Measurements from ENCODE around the gene SLC12A6. TPM values are rescaled to one million over a fixed set of nuclear protein-coding genes. Genes with fewer than 3 reads are reported as not detected.
"Not testable (repeated sequence)": the region's sequence is repeated elsewhere in the genome, so short reads cannot be mapped to it uniquely, and the experiment has no call there.

The SLC12A6 gene
- 10 to 100 TPM; 26.9 to 36.9 (median 32.6) TPM for total RNA-seq

DNA sequence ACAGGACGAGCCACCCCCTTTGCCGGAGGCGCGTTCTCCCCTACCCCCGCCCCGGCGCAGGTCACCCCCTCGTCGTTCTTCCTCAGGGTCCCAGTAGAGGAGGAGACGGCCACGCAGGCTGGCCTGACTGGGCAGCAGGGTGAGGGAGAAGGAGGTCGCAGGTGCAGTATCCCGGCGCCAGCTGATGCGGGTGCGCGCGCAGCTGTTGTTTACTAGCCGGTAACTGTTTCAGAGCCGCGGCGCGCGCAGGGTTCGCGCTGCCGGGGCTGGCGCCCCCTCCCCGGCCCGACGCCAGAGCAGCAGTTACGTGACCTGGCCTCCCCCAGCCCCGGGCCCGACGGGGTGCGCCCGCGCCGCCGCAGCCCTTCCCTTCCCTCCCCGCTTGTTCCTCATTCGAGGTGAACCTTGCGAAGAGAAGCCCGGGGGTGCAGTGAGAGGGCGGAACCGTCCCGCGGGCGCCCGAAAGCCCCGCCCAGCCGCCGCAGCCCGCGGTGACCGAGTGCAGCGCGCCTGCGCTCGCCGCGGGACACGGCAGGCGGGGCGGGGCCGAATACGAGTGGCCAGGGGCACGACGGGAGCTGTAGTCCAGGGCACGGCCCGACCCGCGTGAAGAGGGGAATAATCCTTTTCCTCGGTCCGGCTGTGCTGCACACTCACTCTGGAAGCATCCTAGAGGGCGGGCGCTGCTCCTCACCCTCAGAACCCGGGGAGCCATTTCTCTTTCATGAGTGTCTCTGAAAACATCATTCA is at the start of gene SLC12A6:
Gene SLC12A6 (minus strand): TSS at position 225 of the 750 bp plus-strand sequence. CDS start 1,101 bp downstream, outside the sequence.
- DNase-seq (ENCODE audit: low spot score in 2 of 2): peak; percentile 74 to 79
- Histone ChIP-seq H3K9me3 (no peaks in the 10 kb centered on the region), H3K4me1 (peaks cover 0 to 64% (median 20%) of the 10 kb centered on the region in 4 donors), H3K36me3 (peaks cover 0 to 22% (median 0%) of the 10 kb centered on the region in 3 donors), H3K27ac (peak within 1 kb of the TSS; percentile 63 to 95 (median 84)), H3K4me3 (peak within 1 kb of the TSS; percentile 61 to 97 (median 75)), H3K27me3 (no peaks in the 10 kb centered on the region)
- 0% methylated on average over 16 to 36 of the region's 78 CpGs for WGBS, 2 donors
- peak in 1 of 2 donors; percentile 75 for TF ChIP-seq EP300 (IDR thresholded peaks at IDR 0.05)
- TF ChIP-seq, protein P1, sequence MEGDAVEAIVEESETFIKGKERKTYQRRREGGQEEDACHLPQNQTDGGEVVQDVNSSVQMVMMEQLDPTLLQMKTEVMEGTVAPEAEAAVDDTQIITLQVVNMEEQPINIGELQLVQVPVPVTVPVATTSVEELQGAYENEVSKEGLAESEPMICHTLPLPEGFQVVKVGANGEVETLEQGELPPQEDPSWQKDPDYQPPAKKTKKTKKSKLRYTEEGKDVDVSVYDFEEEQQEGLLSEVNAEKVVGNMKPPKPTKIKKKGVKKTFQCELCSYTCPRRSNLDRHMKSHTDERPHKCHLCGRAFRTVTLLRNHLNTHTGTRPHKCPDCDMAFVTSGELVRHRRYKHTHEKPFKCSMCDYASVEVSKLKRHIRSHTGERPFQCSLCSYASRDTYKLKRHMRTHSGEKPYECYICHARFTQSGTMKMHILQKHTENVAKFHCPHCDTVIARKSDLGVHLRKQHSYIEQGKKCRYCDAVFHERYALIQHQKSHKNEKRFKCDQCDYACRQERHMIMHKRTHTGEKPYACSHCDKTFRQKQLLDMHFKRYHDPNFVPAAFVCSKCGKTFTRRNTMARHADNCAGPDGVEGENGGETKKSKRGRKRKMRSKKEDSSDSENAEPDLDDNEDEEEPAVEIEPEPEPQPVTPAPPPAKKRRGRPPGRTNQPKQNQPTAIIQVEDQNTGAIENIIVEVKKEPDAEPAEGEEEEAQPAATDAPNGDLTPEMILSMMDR (IDR thresholded peaks at IDR 0.05): peak in 1 of 5 experiments; percentile 23
- TF ChIP-seq POLR2A (IDR thresholded peaks at IDR 0.05): peak; percentile 67 to 73

DNA sequence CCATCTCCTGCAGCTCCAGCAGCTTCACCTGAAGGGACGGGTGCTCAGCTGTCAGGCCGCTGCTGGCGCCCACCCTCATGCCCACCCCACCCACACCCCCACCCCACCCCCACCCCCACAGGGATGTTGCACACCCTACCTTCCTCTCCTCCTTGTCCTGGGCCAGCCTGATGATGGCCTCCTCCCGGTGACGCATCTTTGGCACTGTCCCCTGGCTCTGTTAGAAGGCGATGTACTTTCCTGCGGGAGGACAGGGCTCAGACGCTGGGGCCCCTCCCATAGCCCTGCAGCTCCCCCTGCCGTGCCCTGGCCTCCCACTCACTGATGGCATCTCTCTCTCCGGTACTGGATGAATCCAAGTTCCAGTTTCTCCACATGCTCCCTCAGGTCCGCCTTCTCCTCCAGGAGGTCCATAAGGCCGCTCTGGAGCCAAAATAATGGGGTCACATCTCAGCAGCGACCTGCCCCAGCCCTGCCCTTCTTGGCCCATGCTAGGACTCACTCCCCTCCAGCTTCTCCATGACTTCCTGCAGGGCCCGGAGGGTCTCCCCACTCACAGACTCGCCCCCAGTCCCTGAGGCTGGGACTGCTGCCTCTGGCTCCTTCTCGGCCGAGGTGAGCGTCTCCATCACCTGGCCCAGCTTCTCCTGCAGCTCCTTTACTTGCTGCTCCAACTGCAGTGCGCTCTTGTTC is 44.4 kb upstream of the SLC12A6 start:
- DNase-seq (ENCODE audit: low spot score in 2 of 2); H3K36me3 ChIP-seq; H3K9me3 ChIP-seq; H3K27ac ChIP-seq; H3K4me1 ChIP-seq; H3K4me3 ChIP-seq; H3K27me3 ChIP-seq: not testable (repeated sequence)
- no CpG with 5 or more reads among the region's 19 CpGs for WGBS, 2 donors

- not testable (repeated sequence) for DNase-seq (ENCODE audit: low spot score in 2 of 2); H3K36me3 ChIP-seq; H3K27ac ChIP-seq; H3K4me1 ChIP-seq; H3K27me3 ChIP-seq; H3K4me3 ChIP-seq; H3K9me3 ChIP-seq
- whole genome bisulfite sequencing, 2 donors: 60 to 78% methylated on average over 4 of the region's 4 CpGs
These were observed 42.9 kb upstream of the SLC12A6 start for GRCh38 chr15:34380491-34380890.

DNA sequence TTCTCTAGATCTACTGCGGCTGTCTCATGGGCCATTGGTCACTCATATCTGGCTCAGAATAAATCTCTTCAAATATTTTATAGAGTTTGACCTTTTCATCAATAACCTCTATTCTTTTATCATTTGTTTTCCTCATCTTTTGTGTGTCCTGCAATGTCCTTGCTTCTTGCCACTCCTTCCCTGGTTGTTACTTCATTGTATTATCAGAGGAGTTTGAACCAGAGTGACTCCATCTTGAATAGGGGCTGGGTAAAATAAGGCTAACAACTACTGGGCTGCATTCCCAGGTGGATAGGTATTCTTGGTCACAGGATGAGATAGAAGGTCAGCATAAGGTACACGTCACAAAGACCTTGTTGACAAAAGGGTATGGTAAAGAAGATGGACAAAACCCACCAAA is 39.3 kb upstream of the SLC12A6 start:
- Histone ChIP-seq H3K36me3 (no peaks in the 10 kb centered on the region), H3K9me3 (no peaks in the 10 kb centered on the region), H3K4me1 (no peaks in the 10 kb centered on the region), H3K4me3 (no peak overlapping the region), H3K27me3 (no peaks in the 10 kb centered on the region), H3K27ac (no peak overlapping the region)
- no peak for DNase-seq (ENCODE audit: low spot score in 2 of 2)
- WGBS, 2 donors: 93 to 98% methylated on average over 2 of the region's 2 CpGs
- TF ChIP-seq, protein P1 (IDR thresholded peaks at IDR 0.05): no peak

DNA sequence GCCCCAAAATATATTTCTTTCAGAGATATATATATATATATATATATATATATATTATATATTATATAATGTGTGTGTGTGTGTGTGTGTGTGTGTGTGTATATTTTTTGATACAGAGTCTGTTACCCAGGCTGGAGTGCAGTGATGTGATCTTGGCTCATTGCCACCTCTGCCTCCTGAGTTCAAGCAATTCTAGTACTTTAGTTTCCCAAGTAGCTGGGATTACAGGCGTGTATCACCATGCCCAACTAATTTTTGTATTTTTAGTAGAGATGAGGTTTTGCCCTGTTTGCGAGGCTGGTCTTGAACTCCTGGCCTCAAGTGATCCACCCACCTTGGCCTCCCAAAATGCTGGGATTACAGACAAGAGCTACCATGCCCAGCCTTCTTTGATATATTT is 38.0 kb upstream of the SLC12A6 start:
- H3K27ac ChIP-seq; DNase-seq (ENCODE audit: low spot score in 2 of 2): not testable (repeated sequence)
- WGBS, 2 donors: 88 to 94% methylated on average over 2 of the region's 2 CpGs

GRCh38 chr15:34374816-34375215 is 37.2 kb upstream of the SLC12A6 start:
- WGBS, 2 donors: 68 to 70% methylated on average over 2 of the region's 2 CpGs
- TF ChIP-seq, protein P1 (IDR thresholded peaks at IDR 0.05): no peak
- TF ChIP-seq POLR2A (IDR thresholded peaks at IDR 0.05): no peak
- no peak for TF ChIP-seq EP300 (IDR thresholded peaks at IDR 0.05)
- DNase-seq (ENCODE audit: low spot score in 2 of 2): no peak

More for the DNA sequence above, 38.0 kb upstream of the SLC12A6 start:
- H3K9me3 ChIP-seq, H3K4me1 ChIP-seq, H3K4me3 ChIP-seq, H3K36me3 ChIP-seq, H3K27me3 ChIP-seq: not testable (repeated sequence)

More at GRCh38 chr15:34374816-34375215, 37.2 kb upstream of the SLC12A6 start:
- Histone ChIP-seq H3K27me3 (no peaks in the 10 kb centered on the region), H3K27ac (no peak overlapping the region), H3K9me3 (no peaks in the 10 kb centered on the region), H3K4me1 (no peaks in the 10 kb centered on the region), H3K4me3 (no peak overlapping the region), H3K36me3 (no peaks in the 10 kb centered on the region)

Data from tibial nerve (tissue), 4 donors.